NCI-H345 treated with DMSO at 0.1 percent for 48 hours (cell line): ENCODE measurements around the gene SETD4.

Experiments
- DNase-seq: peaks from one replicate; lab custom pipeline; 2025; ENCODE audit not compliant: unreplicated experiment; lab: John Stamatoyannopoulos, UW

Gene SETD4

GRCh38 chr21:36015045-36015444, 45.3 kb downstream of the SETD4 start:
- no peak for DNase-seq

GRCh38 chr21:36010801-36011200, 49.5 kb downstream of the SETD4 start:
- DNase-seq: no peak

- no peak for DNase-seq
Measured at GRCh38 chr21:36008505-36008904, 51.8 kb downstream of the SETD4 start.

- no peak for DNase-seq
Measured at GRCh38 chr21:36005879-36006400, 54.4 kb downstream of the SETD4 start.

GRCh38 chr21:36005018-36005417, 55.3 kb downstream of the SETD4 start:
- no peak for DNase-seq

GRCh38 chr21:36004441-36004840, 55.9 kb downstream of the SETD4 start:
- DNase-seq: no peak

GRCh38 chr21:36003776-36004175, 56.5 kb downstream of the SETD4 start:
- DNase-seq: no peak

- no peak for DNase-seq
Measured at GRCh38 chr21:35996217-35996616, 64.1 kb downstream of the SETD4 start.

- DNase-seq: no peak
Measured at GRCh38 chr21:35995522-35996088, 64.7 kb downstream of the SETD4 start.

- DNase-seq: no peak
Measured at GRCh38 chr21:35994613-35995012, 65.7 kb downstream of the SETD4 start.

GRCh38 chr21:35993875-35994490, 66.3 kb downstream of the SETD4 start:
- DNase-seq: no peak

- DNase-seq: no peak
Measured at GRCh38 chr21:35991131-35991530, 69.2 kb downstream of the SETD4 start.

- DNase-seq: no peak
Measured at GRCh38 chr21:35990609-35991008, 69.7 kb downstream of the SETD4 start.

- DNase-seq: no peak
Measured at GRCh38 chr21:35989138-35989735, 71.1 kb downstream of the SETD4 start.

GRCh38 chr21:35988416-35989137, 71.7 kb downstream of the SETD4 start:
- no peak for DNase-seq

GRCh38 chr21:35987475-35987874, 72.9 kb downstream of the SETD4 start:
- no peak for DNase-seq

GRCh38 chr21:35984654-35985361, 75.5 kb downstream of the SETD4 start:
- no peak for DNase-seq
